Muscle layer of duodenum (tissue), 2 donors: Measurements from ENCODE around the gene CDIPT.
"Not testable (repeated sequence)": the region's sequence is repeated elsewhere in the genome, so short reads cannot be mapped to it uniquely, and the experiment has no call there.

ENCODE experiments used
- H3K27ac ChIP-seq: one replicate; pipeline ENCODE4 v1.7.0; 2013; ENCODE audit warnings: mild to moderate bottlenecking, low read length
- H3K27me3 ChIP-seq: one replicate; pipeline ENCODE4 v1.7.0; 2013; ENCODE audit warnings: low read depth, mild to moderate bottlenecking, control low read depth, low read length
- H3K36me3 ChIP-seq, 2 donors: one replicate each; pipeline ENCODE4 v1.7.0; 2013; ENCODE audit warnings: low read length in 2 of 2, control low read depth in 1 of 2, mild to moderate bottlenecking in 1 of 2; ENCODE audit not compliant: insufficient read depth in 2 of 2, control insufficient read depth in 1 of 2
- H3K4me1 ChIP-seq, 2 donors: one replicate each; pipeline ENCODE4 v1.7.0; 2013; ENCODE audit warnings: low read length in 2 of 2, mild to moderate bottlenecking in 2 of 2, control low read depth in 1 of 2, moderate library complexity in 1 of 2; ENCODE audit not compliant: insufficient read depth in 2 of 2, control insufficient read depth in 1 of 2
- H3K4me3 ChIP-seq, 2 donors: one replicate each; pipeline ENCODE4 v1.7.0; 2013; ENCODE audit warnings: low read length in 2 of 2, low read depth in 1 of 2, mild to moderate bottlenecking in 1 of 2
- H3K9me3 ChIP-seq, 2 donors: one replicate each; pipeline ENCODE4 v1.7.0; 2013; ENCODE audit warnings: low read length in 2 of 2, control low read depth in 1 of 2, mild to moderate bottlenecking in 1 of 2; ENCODE audit not compliant: control insufficient read depth in 1 of 2
- donor health status: healthy.

The CDIPT gene

GRCh38 chr16:29862884-29863668 lies at the start of gene CDIPT:
Gene CDIPT (minus strand): TSS chr16:29863226. CDS start chr16:29862857, 369 bp downstream.
- H3K4me3 ChIP-seq, result peak within 1 kb of the TSS; percentile 89 to 97
- peaks cover 16 to 32% of the 10 kb centered on the region in 2 donors for H3K36me3 ChIP-seq
- peaks cover 5 to 23% of the 10 kb centered on the region in 2 donors for H3K4me1 ChIP-seq
- peak within 1 kb of the TSS; percentile 97 for H3K27ac ChIP-seq
- no peaks in the 10 kb centered on the region for H3K27me3 ChIP-seq
- H3K9me3 ChIP-seq, result no peaks in the 10 kb centered on the region

- H3K27ac ChIP-seq, result no peak overlapping the region
- peaks cover 0 to 4% of the 10 kb centered on the region in 2 donors for H3K36me3 ChIP-seq
- H3K9me3 ChIP-seq, result no peaks in the 10 kb centered on the region
- no peaks in the 10 kb centered on the region for H3K4me1 ChIP-seq
- H3K27me3 ChIP-seq, result no peaks in the 10 kb centered on the region
- no peak overlapping the region for H3K4me3 ChIP-seq
Measured at GRCh38 chr16:29912087-29912486, 49.1 kb upstream of the CDIPT start.

GRCh38 chr16:29911676-29912010 lies 48.6 kb upstream of the CDIPT start:
- no peak overlapping the region for H3K4me3 ChIP-seq
- no peak overlapping the region for H3K27ac ChIP-seq
- no peaks in the 10 kb centered on the region for H3K9me3 ChIP-seq
- H3K4me1 ChIP-seq, result no peaks in the 10 kb centered on the region
- H3K27me3 ChIP-seq, result no peaks in the 10 kb centered on the region
- H3K36me3 ChIP-seq, result peaks cover 0 to under 1% of the 10 kb centered on the region in 2 donors

- no peak overlapping the region for H3K27ac ChIP-seq
- H3K4me1 ChIP-seq, result no peaks in the 10 kb centered on the region
- H3K4me3 ChIP-seq, result no peak overlapping the region
- H3K9me3 ChIP-seq, result no peaks in the 10 kb centered on the region
- no peaks in the 10 kb centered on the region for H3K27me3 ChIP-seq
- no peaks in the 10 kb centered on the region for H3K36me3 ChIP-seq
Measured at GRCh38 chr16:29910819-29911675, 48.0 kb upstream of the CDIPT start.

GRCh38 chr16:29909851-29910250 lies 46.8 kb upstream of the CDIPT start:
- not testable (repeated sequence) for H3K4me3 ChIP-seq, H3K9me3 ChIP-seq, H3K36me3 ChIP-seq

GRCh38 chr16:29909391-29909790 lies 46.4 kb upstream of the CDIPT start:
- no peak overlapping the region for H3K4me3 ChIP-seq

More at GRCh38 chr16:29909851-29910250, 46.8 kb upstream of the CDIPT start:
- H3K27me3 ChIP-seq, H3K4me1 ChIP-seq, H3K27ac ChIP-seq: not testable (repeated sequence)

GRCh38 chr16:29908719-29909220 lies 45.7 kb upstream of the CDIPT start:
- Histone ChIP-seq H3K4me1 (no peaks in the 10 kb centered on the region), H3K27ac (no peak overlapping the region), H3K9me3 (no peaks in the 10 kb centered on the region), H3K36me3 (no peaks in the 10 kb centered on the region), H3K27me3 (no peaks in the 10 kb centered on the region), H3K4me3 (no peak overlapping the region)

More at GRCh38 chr16:29909391-29909790, 46.4 kb upstream of the CDIPT start:
- H3K27ac ChIP-seq, result no peak overlapping the region
- no peaks in the 10 kb centered on the region for H3K36me3 ChIP-seq
- no peaks in the 10 kb centered on the region for H3K9me3 ChIP-seq
- no peaks in the 10 kb centered on the region for H3K27me3 ChIP-seq
- H3K4me1 ChIP-seq, result no peaks in the 10 kb centered on the region

- Histone ChIP-seq H3K9me3 (no peaks in the 10 kb centered on the region), H3K4me1 (no peaks in the 10 kb centered on the region), H3K27ac (no peak overlapping the region), H3K27me3 (no peaks in the 10 kb centered on the region), H3K4me3 (no peak overlapping the region), H3K36me3 (no peaks in the 10 kb centered on the region)
Measured at GRCh38 chr16:29907973-29908372, 44.9 kb upstream of the CDIPT start.

- Histone ChIP-seq H3K36me3 (no peaks in the 10 kb centered on the region), H3K4me1 (no peaks in the 10 kb centered on the region), H3K27ac (no peak overlapping the region), H3K27me3 (no peaks in the 10 kb centered on the region), H3K4me3 (no peak overlapping the region), H3K9me3 (no peaks in the 10 kb centered on the region)
Measured at GRCh38 chr16:29906520-29907244, 43.7 kb upstream of the CDIPT start.

- Histone ChIP-seq H3K36me3 (no peaks in the 10 kb centered on the region), H3K9me3 (no peaks in the 10 kb centered on the region), H3K27me3 (no peaks in the 10 kb centered on the region), H3K4me1 (peaks cover 0 to under 1% of the 10 kb centered on the region in 2 donors), H3K4me3 (no peak overlapping the region), H3K27ac (no peak overlapping the region)
Measured at GRCh38 chr16:29905668-29906067, 42.6 kb upstream of the CDIPT start.

- no peaks in the 10 kb centered on the region for H3K27me3 ChIP-seq
- H3K9me3 ChIP-seq, result no peaks in the 10 kb centered on the region
- peaks cover 0 to 4% of the 10 kb centered on the region in 2 donors for H3K4me1 ChIP-seq
- no peak overlapping the region for H3K4me3 ChIP-seq
- no peaks in the 10 kb centered on the region for H3K36me3 ChIP-seq
- H3K27ac ChIP-seq, result no peak overlapping the region
Measured at GRCh38 chr16:29904947-29905346, 41.9 kb upstream of the CDIPT start.
